Esophagus squamous epithelium (tissue), 5 donors: ENCODE measurements around the gene NIF3L1. TPM values are rescaled to one million over a fixed set of nuclear protein-coding genes. Genes with fewer than 3 reads are reported as not detected.

Experiments used
- DNase-seq: peaks from one replicate; lab custom pipeline; 2025; lab: John Stamatoyannopoulos, UW
- H3K27ac ChIP-seq, 4 donors: fragments of 200-600 bp; sonication (generic); one replicate each; pipeline ENCODE4 v1.5.1; 2016 to 2019; ENCODE audit warnings: mild to moderate bottlenecking in 1 of 4
- H3K27me3 ChIP-seq, 4 donors: fragments of 200-600 bp; sonication (generic); 1 replicate in 3 of 4; 2 replicates in 1 of 4; pipeline versions ENCODE4 v1.5.1 to v1.6.0; 2017 to 2021; ENCODE audit warnings: antibody characterized with exemption in 1 of 4
- H3K36me3 ChIP-seq, 3 donors: fragments of 200-600 bp; sonication (generic); one replicate each; pipeline ENCODE4 v1.5.1; 2016 to 2019
- H3K4me1 ChIP-seq, 3 donors: fragments of 200-600 bp; sonication (generic); one replicate each; pipeline ENCODE4 v1.5.1; 2017 to 2019
- H3K4me3 ChIP-seq, 4 donors: fragments of 200-600 bp; sonication (generic); 1 replicate in 3 of 4; 2 replicates in 1 of 4; pipeline ENCODE4 v1.5.1; 2016 to 2019; ENCODE audit warnings: mild to moderate bottlenecking in 2 of 4, moderate library complexity in 1 of 4
- H3K9me3 ChIP-seq, 3 donors: fragments of 200-600 bp; sonication (generic); one replicate each; pipeline ENCODE4 v1.5.1; 2016 to 2019
- CTCF ChIP-seq, 6 experiments: fragments of 450-650 bp in 4 of 6; fragments of 200-600 bp in 2 of 6; sonication (generic) in 2 of 6; IDR thresholded peaks; one replicate each; pipeline ENCODE4 v1.5.1; 2016 to 2019; ENCODE audit warnings: antibody characterized with exemption in 6 of 6, mild to moderate bottlenecking in 4 of 6, moderate library complexity in 4 of 6
- POLR2A ChIP-seq, 4 donors: fragments of 450-650 bp; IDR thresholded peaks; one replicate each; pipeline ENCODE4 v1.6.1; 2017; ENCODE audit warnings: antibody characterized with exemption in 4 of 4, mild to moderate bottlenecking in 4 of 4, moderate library complexity in 3 of 4
- WGBS, 2 donors: methylation state at CpG; one replicate each; pipeline ENCODE4 v1.1.5; 2018; 5-methylcytosine and 5-hydroxymethylcytosine counted together
- intact Hi-C: fragments of 100-400 bp; cut with DNase I; formaldehyde crosslinking; loops from one replicate; pipeline ENCODE4 v1.15.0; 2022
- total RNA-seq, 4 donors: library from RNA; depleted of rRNA; stranded (reverse); fragments of >200 nt; gene quantifications; one replicate each; pipeline ENCODE4 v1.1.0, GENCODE V29; 2016
- donor health status: DM: yes; HTN: yes; CAD: no.

The NIF3L1 gene
- total RNA-seq, 4 donors from 2014 or later, result 13.5 to 24.0 (median 19.2) TPM

- DNase-seq, result no peak
- Histone ChIP-seq H3K4me1 (peaks cover 0 to 4% (median 3%) of the 10 kb centered on the region in 3 donors), H3K9me3 (no peaks in the 10 kb centered on the region), H3K27me3 (no peaks in the 10 kb centered on the region), H3K27ac (no peak overlapping the region), H3K4me3 (no peak overlapping the region), H3K36me3 (peaks cover 0 to 8% (median 5%) of the 10 kb centered on the region in 3 donors)
- intact Hi-C loops, result no loop called here
- 56 to 59% methylated on average over 10 of the region's 10 CpGs for WGBS, 2 donors
- TF ChIP-seq POLR2A (IDR thresholded peaks at IDR 0.05) (no peak), CTCF (IDR thresholded peaks at IDR 0.05) (no peak)
Measured at GRCh38 chr2:200845669-200846325, 43.4 kb upstream of the NIF3L1 start.

- H3K4me3 ChIP-seq, result no peak overlapping the region
- no peaks in the 10 kb centered on the region for H3K27me3 ChIP-seq
- H3K4me1 ChIP-seq, result peaks cover 0 to 4% (median 3%) of the 10 kb centered on the region in 3 donors
- no peaks in the 10 kb centered on the region for H3K9me3 ChIP-seq
- H3K36me3 ChIP-seq, result peaks cover 11 to 23% (median 16%) of the 10 kb centered on the region in 3 donors
- TF ChIP-seq CTCF (IDR thresholded peaks at IDR 0.05) (no peak), POLR2A (IDR thresholded peaks at IDR 0.05) (no peak)
- no peak overlapping the region for H3K27ac ChIP-seq
- DNase-seq, result no peak
- intact Hi-C loops, result no loop called here
Measured at GRCh38 chr2:200847269-200847668, 41.9 kb upstream of the NIF3L1 start.

GRCh38 chr2:200847939-200848338, 41.2 kb upstream of the NIF3L1 start:
- Histone ChIP-seq H3K9me3 (no peaks in the 10 kb centered on the region), H3K27me3 (no peaks in the 10 kb centered on the region), H3K36me3 (peaks cover 18 to 30% (median 23%) of the 10 kb centered on the region in 3 donors), H3K4me1 (peaks cover 0 to 4% (median 3%) of the 10 kb centered on the region in 3 donors), H3K27ac (no peak overlapping the region), H3K4me3 (no peak overlapping the region)
- WGBS, 2 donors, result 71 to 81% methylated on average over 4 of the region's 4 CpGs
- intact Hi-C loops, result no loop called here
- no peak for TF ChIP-seq CTCF (IDR thresholded peaks at IDR 0.05)
- TF ChIP-seq POLR2A (IDR thresholded peaks at IDR 0.05), result no peak
- no peak for DNase-seq

- TF ChIP-seq POLR2A (IDR thresholded peaks at IDR 0.05) (no peak), CTCF (IDR thresholded peaks at IDR 0.05) (no peak)
- no peaks in the 10 kb centered on the region for H3K27me3 ChIP-seq
- 89 to 91% methylated on average over 13 to 14 of the region's 14 CpGs for WGBS, 2 donors
Measured at GRCh38 chr2:200850512-200851256, 38.5 kb upstream of the NIF3L1 start.

More at GRCh38 chr2:200850512-200851256, 38.5 kb upstream of the NIF3L1 start:
- peaks cover 45 to 57% (median 46%) of the 10 kb centered on the region in 3 donors for H3K36me3 ChIP-seq
- no peaks in the 10 kb centered on the region for H3K9me3 ChIP-seq
- H3K4me1 ChIP-seq, result peaks cover 0 to 11% (median 3%) of the 10 kb centered on the region in 3 donors
- no peak overlapping the region for H3K4me3 ChIP-seq
- no peak for DNase-seq
- H3K27ac ChIP-seq, result no peak overlapping the region
- intact Hi-C loops, result no loop called here
